H1 (cell line): Measurements from ENCODE around the gene TGM3. TPM values are rescaled to one million over a fixed set of nuclear protein-coding genes. Genes with fewer than 3 reads are reported as not detected.

Source experiments
- ASH2L ChIP-seq: fragments of 200-600, 300-600 bp; sonication (generic); IDR thresholded peaks from one replicate; pipeline ENCODE4 v1.7.1; 2017; ENCODE audit warnings: low read length
- CHD2 ChIP-seq: IDR thresholded peaks from 2 replicates; pipeline ENCODE4 v1.6.1; 2012; ENCODE audit warnings: low read length, improper control_type of control experiment
- CTBP2 ChIP-seq: IDR thresholded peaks from 2 replicates; pipeline ENCODE4 v1.7.0; 2011; ENCODE audit warnings: borderline replicate concordance, mild to moderate bottlenecking, moderate library complexity, mixed read lengths, low read length; ENCODE audit not compliant: insufficient read depth, insufficient read length
- GABPA ChIP-seq: IDR thresholded peaks from 2 replicates; pipeline ENCODE4 v1.6.1; 2011; ENCODE audit warnings: mild to moderate bottlenecking, low read length, moderate library complexity, borderline replicate concordance; ENCODE audit not compliant: insufficient read depth
- JUND ChIP-seq: IDR thresholded peaks from 2 replicates; pipeline ENCODE4 v1.6.1; 2011; ENCODE audit warnings: mild to moderate bottlenecking, improper control_type of control experiment, low read length
- RNF2 ChIP-seq: fragments of 200-900, 300-1000 bp; sonication (generic); IDR thresholded peaks from 2 replicates; pipeline ENCODE4 v1.7.1; 2016; ENCODE audit warnings: borderline replicate concordance, low read depth, mild to moderate bottlenecking, antibody characterized with exemption, low read length; ENCODE audit not compliant: poor library complexity, severe bottlenecking; ENCODE audit errors: missing control alignments
- SIX5 ChIP-seq: IDR thresholded peaks from 2 replicates; pipeline ENCODE4 v1.6.1; 2011; ENCODE audit warnings: mild to moderate bottlenecking, low read depth, low read length
- polyA plus RNA-seq, 7 experiments: library from polyadenylated mRNA; depleted of rRNA in 3 of 7; stranded (reverse) in 5 of 7; unstranded in 2 of 7; fragments of >200 nt in 5 of 7; fragments of 200-250 nt in 2 of 7; gene quantifications; 1 replicate in 5 of 7; 2 replicates in 1 of 7; 4 replicates in 1 of 7; pipeline versions ENCODE4 v1.2.1 to v1.2.3, GENCODE V29; 2011 to 2013; ENCODE audit warnings: missing spikeins in 2 of 7, mixed read lengths in 2 of 7
- total RNA-seq: library from RNA; stranded (reverse); fragmentation: NEBNext Ultra II Directional; extraction: Animal tissue kit (Norgen Biotek cat#: 25700); gene quantifications from 2 replicates; pipeline ENCODE4 v1.2.1, GENCODE V29; 2021

TGM3 gene
- total and polyA plus RNA-seq, 2 of the 8 experiments (the other 6 are each of a cell fraction or from before 2014, with no cell fraction given) = 0.12 TPM; not detected in 1

- TF ChIP-seq GABPA (no peak), ASH2L (no peak), CHD2 (no peak), RNF2 (no peak), JUND (no peak), CTBP2 (no peak), SIX5 (no peak)
- TF ChIP-seq, all 59 proteins: peak for 0
Measured at GRCh38 chr20:2331106-2331505, 35.3 kb downstream of the TGM3 start (continued).
